H1 (cell line): Measurements from ENCODE around the gene THTPA. TPM values are rescaled to one million over a fixed set of nuclear protein-coding genes. Genes with fewer than 3 reads are reported as not detected.

Experiments used
- ATF2 ChIP-seq: IDR thresholded peaks from 2 replicates; pipeline ENCODE4 v1.6.1; 2012; ENCODE audit warnings: low read length, inconsistent platforms
- ATF3 ChIP-seq: IDR thresholded peaks from 2 replicates; pipeline ENCODE4 v1.6.1; 2011; ENCODE audit warnings: low read depth, mild to moderate bottlenecking, low read length; ENCODE audit not compliant: insufficient read depth
- HDAC6 ChIP-seq: IDR thresholded peaks from one replicate; pipeline ENCODE4 v1.7.1; 2012; ENCODE audit warnings: low read depth, mild to moderate bottlenecking, inconsistent platforms, low read length, moderate library complexity
- POLR2A ChIP-seq, 2 experiments: IDR thresholded peaks; 1 replicate in 1 of 2; 2 replicates in 1 of 2; pipeline ENCODE4 v1.6.1; 2011; ENCODE audit warnings: low read depth in 2 of 2, low read length in 2 of 2, mild to moderate bottlenecking in 2 of 2; ENCODE audit errors: control extremely low read depth in 1 of 2
- polyA plus RNA-seq, 7 experiments: library from polyadenylated mRNA; depleted of rRNA in 3 of 7; stranded (reverse) in 5 of 7; unstranded in 2 of 7; fragments of >200 nt in 5 of 7; fragments of 200-250 nt in 2 of 7; gene quantifications; 1 replicate in 5 of 7; 2 replicates in 1 of 7; 4 replicates in 1 of 7; pipeline versions ENCODE4 v1.2.1 to v1.2.3, GENCODE V29; 2011 to 2013; ENCODE audit warnings: missing spikeins in 2 of 7, mixed read lengths in 2 of 7
- total RNA-seq: library from RNA; stranded (reverse); fragmentation: NEBNext Ultra II Directional; extraction: Animal tissue kit (Norgen Biotek cat#: 25700); gene quantifications from 2 replicates; pipeline ENCODE4 v1.2.1, GENCODE V29; 2021

Gene THTPA
- total and polyA plus RNA-seq, 2 of the 8 experiments (the other 6 are each of a cell fraction or from before 2014, with no cell fraction given): 16.6 to 19.0 TPM

- no peak for TF ChIP-seq HDAC6
- no peak for TF ChIP-seq ATF3
- no peak for TF ChIP-seq POLR2A (IDR thresholded peaks at IDR 0.05; ENCODE audit: control extremely low read depth in 1 of 2, low read depth in 2 of 2, low read length in 2 of 2)
- no peak for TF ChIP-seq ATF2
Observed at GRCh38 chr14:23542261-23542660, 13.8 kb upstream of the THTPA start (continued).
